GM13976 (cell line): ENCODE measurements around the gene SUMF1.
A peak's percentile ranks its signal among the peaks of the same experiment; 100 is the strongest.

Source experiments
- DNase-seq: peaks from one replicate; pipeline ENCODE4 v3.0.0; 2012; ENCODE audit warnings: low spot score
- CTCF ChIP-seq: IDR thresholded peaks from 2 replicates; pipeline ENCODE4 v1.5.1; 2012; ENCODE audit warnings: borderline replicate concordance, mild to moderate bottlenecking; ENCODE audit not compliant: insufficient read depth; ENCODE audit errors: extremely low read depth, missing control alignments, control extremely low read depth
- in situ Hi-C: fragments of 300-500 bp; cut with MboI; formaldehyde crosslinking; loops from one replicate; pipeline ENCODE4 v1.12.0; 2022; ENCODE audit warnings: low sequenced_read_pairs, mixed read lengths, inconsistent platforms; ENCODE audit not compliant: unreplicated experiment

SUMF1 gene

GRCh38 chr3:4409971-4410573 lies 57.0 kb downstream of the SUMF1 start:
- in situ Hi-C loops: no loop called here
- TF ChIP-seq CTCF: no peak
- DNase-seq: peak; percentile 28

GRCh38 chr3:4409415-4409814 lies 57.7 kb downstream of the SUMF1 start:
- DNase-seq: peak; percentile 11
- in situ Hi-C loops: no loop called here
- no peak for TF ChIP-seq CTCF

GRCh38 chr3:4408958-4409357 lies 58.1 kb downstream of the SUMF1 start:
- TF ChIP-seq CTCF: no peak
- DNase-seq: no peak
- in situ Hi-C loops: no loop called here

- TF ChIP-seq CTCF: no peak
- in situ Hi-C loops: no loop called here
- no peak for DNase-seq
Observed at GRCh38 chr3:4407941-4408340, 59.1 kb downstream of the SUMF1 start.

- in situ Hi-C loops: no loop called here
- TF ChIP-seq CTCF: no peak
- DNase-seq: no peak
Observed at GRCh38 chr3:4406746-4407568, 60.1 kb downstream of the SUMF1 start.

GRCh38 chr3:4404881-4405280 lies 62.2 kb downstream of the SUMF1 start:
- in situ Hi-C loops: no loop called here
- no peak for TF ChIP-seq CTCF
- DNase-seq: no peak
